HepG2 (cell line): ENCODE measurements around the gene METRN. TPM values are rescaled to one million over a fixed set of nuclear protein-coding genes. Genes with fewer than 3 reads are reported as not detected.

Experiments used
- BCLAF1 ChIP-seq: fragments of 450-650 bp; IDR thresholded peaks from 2 replicates; pipeline ENCODE4 v1.6.1; 2017; ENCODE audit warnings: mild to moderate bottlenecking
- CSRNP1 ChIP-seq: sonication (generic); formaldehyde crosslinking; IDR thresholded peaks from 2 replicates; pipeline ENCODE4 v1.8.1; 2023; ENCODE audit warnings: mild to moderate bottlenecking, missing genetic modification reagents
- EEA1 ChIP-seq: sonication (generic); formaldehyde crosslinking; IDR thresholded peaks from 2 replicates; pipeline ENCODE4 v1.5.1; 2020; ENCODE audit warnings: mild to moderate bottlenecking, missing genetic modification reagents, borderline replicate concordance
- GATAD2A ChIP-seq: IDR thresholded peaks from 2 replicates; pipeline ENCODE4 v1.6.1; 2016
- HNRNPL ChIP-seq: fragments of 200-400 bp; formaldehyde crosslinking; IDR thresholded peaks from 2 replicates; pipeline ENCODE4 v1.6.1; 2017; ENCODE audit warnings: mild to moderate bottlenecking, low read depth, low read length
- LBX2 ChIP-seq: sonication (generic); formaldehyde crosslinking; IDR thresholded peaks from 2 replicates; pipeline ENCODE4 v1.5.0; 2020; ENCODE audit warnings: missing genetic modification reagents, mild to moderate bottlenecking, borderline replicate concordance
- NFIB ChIP-seq: sonication (generic); formaldehyde crosslinking; IDR thresholded peaks from 2 replicates; pipeline ENCODE4 v1.9.0; 2021; ENCODE audit warnings: missing genetic modification reagents, mild to moderate bottlenecking, borderline replicate concordance
- NPAS2 ChIP-seq: sonication (generic); formaldehyde crosslinking; IDR thresholded peaks from 2 replicates; pipeline ENCODE4 v1.8.0; 2022; ENCODE audit warnings: mild to moderate bottlenecking, missing genetic modification reagents, borderline replicate concordance
- PHB2 ChIP-seq: fragments of 450-650 bp; IDR thresholded peaks from 2 replicates; pipeline ENCODE4 v1.6.1; 2018; ENCODE audit not compliant: partially characterized antibody
- RXRB ChIP-seq: IDR thresholded peaks from 2 replicates; pipeline ENCODE4 v1.6.1; 2016; ENCODE audit warnings: borderline replicate concordance, missing genetic modification reagents, missing compliant biosample characterization
- SIN3A ChIP-seq: IDR thresholded peaks from 2 replicates; pipeline ENCODE4 v1.6.1; 2011; ENCODE audit warnings: low read depth, mild to moderate bottlenecking, control low read depth, low read length, borderline replicate concordance
- SSRP1 ChIP-seq: IDR thresholded peaks from 2 replicates; pipeline ENCODE4 v1.6.1; 2016; ENCODE audit warnings: control low read depth
- TARDBP ChIP-seq: sonication (generic); formaldehyde crosslinking; IDR thresholded peaks from 2 replicates; pipeline ENCODE4 v1.8.0; 2022; ENCODE audit warnings: mild to moderate bottlenecking, missing genetic modification reagents
- TOE1 ChIP-seq: sonication (generic); formaldehyde crosslinking; IDR thresholded peaks from 2 replicates; pipeline ENCODE4 v1.4.0; 2020; ENCODE audit warnings: mild to moderate bottlenecking, missing genetic modification reagents
- ZBTB39 ChIP-seq: sonication (generic); formaldehyde crosslinking; IDR thresholded peaks from 2 replicates; pipeline ENCODE4 v1.5.0; 2020; ENCODE audit warnings: missing genetic modification reagents
- ZNF235 ChIP-seq: sonication (generic); formaldehyde crosslinking; IDR thresholded peaks from 2 replicates; pipeline ENCODE4 v1.8.1; 2023; ENCODE audit warnings: mild to moderate bottlenecking, missing genetic modification reagents, borderline replicate concordance
- ZNF274 ChIP-seq: sonication (generic); formaldehyde crosslinking; IDR thresholded peaks from 2 replicates; pipeline ENCODE4 v1.5.1; 2020; ENCODE audit warnings: mild to moderate bottlenecking, missing genetic modification reagents
- ZNF430 ChIP-seq: sonication (generic); formaldehyde crosslinking; IDR thresholded peaks from 2 replicates; pipeline ENCODE4 v1.9.0; 2021; ENCODE audit warnings: mild to moderate bottlenecking, missing genetic modification reagents
- ZNF547 ChIP-seq: sonication (generic); formaldehyde crosslinking; IDR thresholded peaks from 2 replicates; pipeline ENCODE4 v1.5.1; 2020; ENCODE audit warnings: mild to moderate bottlenecking, missing genetic modification reagents
- ZNF788 ChIP-seq: sonication (generic); formaldehyde crosslinking; IDR thresholded peaks from 2 replicates; pipeline ENCODE4 v1.5.0; 2020; ENCODE audit warnings: mild to moderate bottlenecking, missing genetic modification reagents, borderline replicate concordance
- polyA plus RNA-seq, 8 experiments: library from polyadenylated mRNA; depleted of rRNA in 3 of 8; stranded (reverse) in 7 of 8; unstranded in 1 of 8; fragments of >200 nt; fragmentation: Illumina TruSeq in 4 of 8; extraction: Trizol in 4 of 8; gene quantifications; 2 replicates each; pipeline versions ENCODE4 v1.2.1 to v1.2.3, GENCODE V29; 2011 to 2016; ENCODE audit warnings: low read depth in 4 of 8, missing spikeins in 1 of 8, mixed read lengths in 1 of 8; ENCODE audit not compliant: insufficient read depth in 1 of 8
- total RNA-seq, 5 experiments: library from RNA; depleted of rRNA; stranded (reverse); fragments of >200 nt; fragmentation: Illumina TruSeq; extraction: Trizol; gene quantifications; 2 replicates each; pipeline ENCODE4 v1.2.3, GENCODE V29; 2016; ENCODE audit warnings: low read depth in 1 of 5
- TF ChIP-seq, protein P1 (sequence below): IDR thresholded peaks from 2 replicates; pipeline ENCODE4 v1.6.1; 2018; ENCODE audit warnings: missing genetic modification reagents, mild to moderate bottlenecking, missing compliant biosample characterization

The METRN gene
- total and polyA plus RNA-seq, 2 of the 13 experiments (the other 11 are each of a cell fraction or from before 2014, with no cell fraction given), result 25.5 to 46.1 TPM

- TF ChIP-seq, protein P1, sequence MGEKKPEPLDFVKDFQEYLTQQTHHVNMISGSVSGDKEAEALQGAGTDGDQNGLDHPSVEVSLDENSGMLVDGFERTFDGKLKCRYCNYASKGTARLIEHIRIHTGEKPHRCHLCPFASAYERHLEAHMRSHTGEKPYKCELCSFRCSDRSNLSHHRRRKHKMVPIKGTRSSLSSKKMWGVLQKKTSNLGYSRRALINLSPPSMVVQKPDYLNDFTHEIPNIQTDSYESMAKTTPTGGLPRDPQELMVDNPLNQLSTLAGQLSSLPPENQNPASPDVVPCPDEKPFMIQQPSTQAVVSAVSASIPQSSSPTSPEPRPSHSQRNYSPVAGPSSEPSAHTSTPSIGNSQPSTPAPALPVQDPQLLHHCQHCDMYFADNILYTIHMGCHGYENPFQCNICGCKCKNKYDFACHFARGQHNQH (CRISPR knock-in tag), result 0 out of 2 replicates have a peak, but pooled peaks have one; percentile 4
- TF ChIP-seq ZNF430 (CRISPR knock-in tag) (no peak), LBX2 (CRISPR knock-in tag) (peak; percentile 52; the same call in 1 of the 2 replicates), SIN3A (peak; percentile 35; the same call in 1 of the 2 replicates), GATAD2A (CRISPR knock-in tag) (0 out of 2 replicates have a peak, but pooled peaks have one; percentile 12), ZNF788 (CRISPR knock-in tag) (no peak), PHB2 (no peak), TOE1 (CRISPR knock-in tag) (no peak), CSRNP1 (CRISPR knock-in tag) (no peak; the same call in 1 of the 2 replicates), ZNF235 (CRISPR knock-in tag) (0 out of 2 replicates have a peak, but pooled peaks have one; percentile 24), EEA1 (CRISPR knock-in tag) (no peak), ZBTB39 (CRISPR knock-in tag) (no peak), RXRB (CRISPR knock-in tag) (0 out of 2 replicates have a peak, but pooled peaks have one; percentile 9), NFIB (CRISPR knock-in tag) (no peak), SSRP1 (CRISPR knock-in tag) (no peak), NPAS2 (no peak), ZNF274 (CRISPR knock-in tag) (no peak), ZNF547 (CRISPR knock-in tag) (no peak), BCLAF1 (no peak), TARDBP (CRISPR knock-in tag) (0 out of 2 replicates have a peak, but pooled peaks have one; percentile 22), HNRNPL (0 out of 2 replicates have a peak, but pooled peaks have one; percentile 61)
These were observed 33.8 kb upstream of the METRN start (continued) for GRCh38 chr16:680967-681745.
